Nucleus accumbens (tissue), 56 donors: ENCODE results near the gene PRR19.
"Not testable (repeated sequence)": the region's sequence is repeated elsewhere in the genome, so short reads cannot be mapped to it uniquely, and the experiment has no call there.

Source experiments
- DNase-seq, 56 donors: peaks; one replicate each; lab custom pipeline; 2025; lab: John Stamatoyannopoulos, UW

PRR19 gene

GRCh38 chr19:42301646-42302203 is at the start of gene PRR19:
Gene PRR19 (plus strand): TSS chr19:42302132. CDS start chr19:42309585, 7,453 bp downstream.
- DNase-seq = peak in 17 of 56 donors; percentile 34 to 78 (median 65)

- DNase-seq = peak in 55 of 56 donors; percentile 52 to 95 (median 84)
These were observed 49.3 kb upstream of the PRR19 start for GRCh38 chr19:42252365-42253244.

GRCh38 chr19:42253245-42254088 is 48.5 kb upstream of the PRR19 start:
- peak in 42 of 56 donors; percentile 11 to 77 (median 56) for DNase-seq

GRCh38 chr19:42254089-42254849 is 47.7 kb upstream of the PRR19 start:
- peak in 51 of 56 donors; percentile 25 to 86 (median 74) for DNase-seq

GRCh38 chr19:42254850-42255765 is 46.8 kb upstream of the PRR19 start, which contains the start of gene ERF:
Gene ERF (minus strand): TSS chr19:42255128. CDS start chr19:42254999, 129 bp downstream.
- DNase-seq = peak; percentile 58 to 98 (median 91)

- peak in 42 of 56 donors; percentile 23 to 81 (median 53) for DNase-seq
These were observed 45.9 kb upstream of the PRR19 start for GRCh38 chr19:42255766-42256745.

GRCh38 chr19:42257842-42258241 is 44.1 kb upstream of the PRR19 start:
- not testable (repeated sequence) for DNase-seq

- no peak for DNase-seq
These were observed 40.2 kb upstream of the PRR19 start for GRCh38 chr19:42261763-42262162.

- DNase-seq = not testable (repeated sequence)
These were observed 35.8 kb upstream of the PRR19 start for GRCh38 chr19:42266105-42266504.

GRCh38 chr19:42266928-42267603 is 34.9 kb upstream of the PRR19 start:
- DNase-seq = not testable (repeated sequence)

GRCh38 chr19:42267644-42268141 is 34.2 kb upstream of the PRR19 start:
- DNase-seq = no peak

- peak; percentile 96 to 100 (median 100) for DNase-seq
These were observed 33.7 kb upstream of the PRR19 start for GRCh38 chr19:42268142-42268703.

GRCh38 chr19:42268704-42269477 is 33.0 kb upstream of the PRR19 start, which contains the start of gene CIC:
Gene CIC (plus strand): TSS chr19:42269252. CDS start chr19:42271784, 2,532 bp downstream.
- DNase-seq = peak; percentile 98 to 100 (median 100)

- DNase-seq = no peak
These were observed 32.2 kb upstream of the PRR19 start for GRCh38 chr19:42269478-42270345.
